RWPE1 (cell line): Measurements from ENCODE around the gene PLCB4.

Experiments
- CTCF ChIA-PET: fragments of 350-600 bp; sonication (Branson Sonifier 250); formaldehyde crosslinking; extraction: SDS; loops from one replicate; lab custom pipeline; 2021; lab: Yijun Ruan, JAX
- POLR2A ChIA-PET: fragments of 400-600 bp; formaldehyde crosslinking; extraction: SDS; loops from one replicate; lab custom pipeline; 2020; ENCODE audit warnings: antibody characterized with exemption; ENCODE audit not compliant: low non-redundant PET; lab: Yijun Ruan, JAX
- DNase-seq: peaks from one replicate; pipeline ENCODE4 v3.0.0; 2012; ENCODE audit warnings: low spot score
- H3K27ac ChIP-seq: fragments of 450-650 bp; 2 replicates; pipeline ENCODE4 v1.5.1; 2017
- CTCF ChIP-seq: fragments of 450-650 bp; conservative IDR thresholded peaks from 2 replicates; pipeline ENCODE4 v1.5.1; 2017; ENCODE audit warnings: low read depth, mild to moderate bottlenecking

PLCB4 gene

GRCh38 chr20:9235518-9235917 lies 166.6 kb downstream of the PLCB4 start:
- POLR2A ChIA-PET: no interaction called here
- H3K27ac ChIP-seq: no peak overlapping the region
- no peak for TF ChIP-seq CTCF

DNA sequence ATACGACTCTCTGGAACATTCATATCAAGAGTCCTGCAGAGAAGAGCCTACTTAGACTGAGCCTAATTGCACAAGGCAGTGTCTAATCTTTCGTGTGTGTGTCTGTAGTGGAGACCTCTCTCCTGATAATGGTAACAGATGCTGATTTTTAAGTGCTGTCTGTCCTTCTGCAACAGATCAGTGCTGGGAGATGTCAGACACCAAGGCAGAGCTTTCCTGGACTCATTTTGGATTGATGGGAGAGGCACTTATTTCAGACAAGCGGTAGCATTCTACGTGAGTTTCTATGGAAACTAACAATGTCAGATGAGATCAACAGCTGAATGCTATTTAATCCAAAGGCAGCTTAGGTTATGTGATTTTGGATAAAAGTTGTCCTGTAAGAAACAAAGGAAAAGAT lies 167.6 kb downstream of the PLCB4 start:
- POLR2A ChIA-PET: no interaction called here
- no peak overlapping the region for H3K27ac ChIP-seq
- CTCF ChIA-PET: no interaction called here
- no peak for TF ChIP-seq CTCF
- DNase-seq: no peak

More at GRCh38 chr20:9235518-9235917, 166.6 kb downstream of the PLCB4 start:
- CTCF ChIA-PET: no interaction called here
- peak; percentile 56 for DNase-seq

- ChIA-PET POLR2A (no interaction called here), CTCF (no interaction called here)
- peak; percentile 40 for DNase-seq
- no peak for TF ChIP-seq CTCF
- H3K27ac ChIP-seq: no peak overlapping the region
Observed at GRCh38 chr20:9241232-9241692, 172.4 kb downstream of the PLCB4 start.

DNA sequence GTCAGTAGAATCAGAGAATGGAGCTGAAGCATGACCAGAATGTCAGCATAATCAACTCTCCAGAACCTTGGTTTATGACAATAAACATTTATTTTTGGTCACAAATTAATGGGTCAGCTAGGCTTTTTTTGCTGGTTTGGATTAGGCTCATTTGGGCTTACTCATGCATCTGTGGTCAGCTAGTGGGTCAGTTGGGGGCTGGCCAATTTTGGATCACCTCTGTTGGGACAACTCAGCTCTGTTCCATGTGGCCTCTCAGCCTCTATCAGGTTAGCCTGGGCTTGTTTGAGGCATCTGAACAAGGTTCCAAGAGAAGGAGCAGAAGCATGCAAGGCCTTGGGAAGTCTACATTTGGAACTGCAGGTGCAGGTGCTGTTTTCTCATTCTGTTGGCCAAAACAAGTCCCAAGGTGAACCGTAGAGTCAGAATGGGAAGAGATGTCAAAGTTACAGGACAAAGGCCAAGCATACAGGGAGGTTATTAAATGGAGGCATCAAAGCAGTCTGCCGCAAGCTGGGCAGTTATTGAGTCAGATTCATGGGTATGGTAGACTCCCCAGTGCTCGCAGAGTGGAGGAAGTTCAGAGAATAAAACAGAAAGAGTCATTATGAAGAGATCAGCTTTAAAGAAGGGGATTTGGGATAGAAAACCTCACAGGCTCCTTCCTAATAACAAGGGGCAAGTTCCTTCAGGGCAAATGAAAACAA lies 173.0 kb downstream of the PLCB4 start:
- ChIA-PET CTCF (no interaction called here), POLR2A (no interaction called here)
- TF ChIP-seq CTCF: no peak
- no peak overlapping the region for H3K27ac ChIP-seq
- no peak for DNase-seq

GRCh38 chr20:9243986-9244385 lies 175.1 kb downstream of the PLCB4 start:
- ChIA-PET POLR2A (no interaction called here), CTCF (no interaction called here)
- TF ChIP-seq CTCF: no peak
- no peak overlapping the region for H3K27ac ChIP-seq
- DNase-seq: no peak

- POLR2A ChIA-PET: no interaction called here
Observed at GRCh38 chr20:9244811-9245210, 175.9 kb downstream of the PLCB4 start.

More at GRCh38 chr20:9244811-9245210, 175.9 kb downstream of the PLCB4 start:
- H3K27ac ChIP-seq: no peak overlapping the region
- DNase-seq: no peak
- CTCF ChIA-PET: no interaction called here
- TF ChIP-seq CTCF: no peak
